ENCODE data around the gene MYCN.

- TF ChIP-seq, protein P1, sequence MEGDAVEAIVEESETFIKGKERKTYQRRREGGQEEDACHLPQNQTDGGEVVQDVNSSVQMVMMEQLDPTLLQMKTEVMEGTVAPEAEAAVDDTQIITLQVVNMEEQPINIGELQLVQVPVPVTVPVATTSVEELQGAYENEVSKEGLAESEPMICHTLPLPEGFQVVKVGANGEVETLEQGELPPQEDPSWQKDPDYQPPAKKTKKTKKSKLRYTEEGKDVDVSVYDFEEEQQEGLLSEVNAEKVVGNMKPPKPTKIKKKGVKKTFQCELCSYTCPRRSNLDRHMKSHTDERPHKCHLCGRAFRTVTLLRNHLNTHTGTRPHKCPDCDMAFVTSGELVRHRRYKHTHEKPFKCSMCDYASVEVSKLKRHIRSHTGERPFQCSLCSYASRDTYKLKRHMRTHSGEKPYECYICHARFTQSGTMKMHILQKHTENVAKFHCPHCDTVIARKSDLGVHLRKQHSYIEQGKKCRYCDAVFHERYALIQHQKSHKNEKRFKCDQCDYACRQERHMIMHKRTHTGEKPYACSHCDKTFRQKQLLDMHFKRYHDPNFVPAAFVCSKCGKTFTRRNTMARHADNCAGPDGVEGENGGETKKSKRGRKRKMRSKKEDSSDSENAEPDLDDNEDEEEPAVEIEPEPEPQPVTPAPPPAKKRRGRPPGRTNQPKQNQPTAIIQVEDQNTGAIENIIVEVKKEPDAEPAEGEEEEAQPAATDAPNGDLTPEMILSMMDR (IDR thresholded peaks at IDR 0.05), result no peak
- TF ChIP-seq POLR2A (IDR thresholded peaks at IDR 0.05), result no peak
These were observed 48.4 kb downstream of the MYCN start for GRCh38 chr2:15988733-15989132.

Data from esophagus squamous epithelium (tissue), 4 donors.